IMR-90 (cell line): ENCODE results near the gene MEGF11. TPM values are rescaled to one million over a fixed set of nuclear protein-coding genes. Genes with fewer than 3 reads are reported as not detected.

ENCODE experiments used
- ATAC-seq: fragments of 200-7000 bp; cut with Tn5 transposase; 2 replicates; pipeline ENCODE4 v1.9.1; 2020; ENCODE audit warnings: low read depth, mild to moderate bottlenecking, moderate library complexity
- BruUV-seq: library from RNA; stranded (reverse); fragments of 400-500 nt; replicated peaks from 2 replicates; lab custom pipeline; 2021; lab: Mats Ljungman, UMichigan
- CTCF ChIA-PET: fragments of 300-600 bp; formaldehyde crosslinking; extraction: SDS; loops from one replicate; lab custom pipeline; 2021; ENCODE audit warnings: antibody characterized with exemption; lab: Yijun Ruan, JAX
- POLR2A ChIA-PET: fragments of 300-600 bp; sonication (Branson Sonifier 250); formaldehyde crosslinking; loops from one replicate; lab custom pipeline; 2022; ENCODE audit warnings: antibody characterized with exemption; ENCODE audit not compliant: unreplicated experiment; lab: Charles Lee
- DNase-seq: peaks from one replicate; pipeline ENCODE4 v3.0.0; 2013
- H2AFZ ChIP-seq: replicated peaks from 2 replicates; pipeline ENCODE3; 2013; ENCODE audit warnings: low read length, mild to moderate bottlenecking; ENCODE audit not compliant: poor library complexity
- H2AK5ac ChIP-seq: 2 replicates; pipeline ENCODE4 v1.6.1; 2013; ENCODE audit warnings: low read depth, low read length, inconsistent platforms
- H2AK9ac ChIP-seq: replicated peaks from 2 replicates; pipeline ENCODE3; 2013; ENCODE audit warnings: mild to moderate bottlenecking, low read depth, low read length, moderate library complexity; ENCODE audit not compliant: poor library complexity
- H2BK120ac ChIP-seq: 2 replicates; pipeline ENCODE4 v1.6.1; 2013; ENCODE audit warnings: low read depth, low read length, inconsistent platforms
- H2BK15ac ChIP-seq: 3 replicates; pipeline ENCODE4 v1.6.1; 2013; ENCODE audit warnings: low read depth, low read length, inconsistent platforms
- H2BK20ac ChIP-seq: 2 replicates; pipeline ENCODE4 v1.6.1; 2013; ENCODE audit warnings: low read depth, mild to moderate bottlenecking, inconsistent platforms, low read length, moderate library complexity
- H2BK5ac ChIP-seq: 2 replicates; pipeline ENCODE4 v1.6.1; 2013; ENCODE audit warnings: mild to moderate bottlenecking, low read depth, low read length, inconsistent platforms; ENCODE audit not compliant: poor library complexity, severe bottlenecking
- H3K14ac ChIP-seq: replicated peaks from 2 replicates; pipeline ENCODE4 v1.6.1; 2013; ENCODE audit warnings: low read depth, low read length, inconsistent platforms
- H3K18ac ChIP-seq: 2 replicates; pipeline ENCODE4 v1.6.1; 2013; ENCODE audit warnings: low read depth, low read length, control low read depth
- H3K23ac ChIP-seq: 2 replicates; pipeline ENCODE4 v1.6.1; 2013; ENCODE audit warnings: low read depth, low read length, inconsistent platforms
- H3K27ac ChIP-seq: 2 replicates; pipeline ENCODE4 v1.5.1; 2013; ENCODE audit warnings: mild to moderate bottlenecking, control low read depth, low read length; ENCODE audit not compliant: insufficient read depth
- H3K27me3 ChIP-seq: 2 replicates; pipeline ENCODE4 v1.6.1; 2013; ENCODE audit warnings: low read length; ENCODE audit not compliant: control insufficient read depth, insufficient read depth
- H3K36me3 ChIP-seq: 2 replicates; pipeline ENCODE4 v1.6.1; 2013; ENCODE audit warnings: low read length, mixed read lengths; ENCODE audit not compliant: control insufficient read depth, insufficient read depth
- H3K4ac ChIP-seq: 2 replicates; pipeline ENCODE4 v1.6.1; 2013; ENCODE audit warnings: low read depth, low read length, inconsistent platforms
- H3K4me1 ChIP-seq: 2 replicates; pipeline ENCODE4 v1.6.1; 2013; ENCODE audit warnings: low read length, mixed read lengths; ENCODE audit not compliant: control insufficient read depth, insufficient read depth
- H3K4me2 ChIP-seq: 2 replicates; pipeline ENCODE4 v1.6.1; 2013; ENCODE audit warnings: low read depth, mild to moderate bottlenecking, control low read depth, low read length, moderate library complexity
- H3K4me3 ChIP-seq: 2 replicates; pipeline ENCODE4 v1.5.1; 2013; ENCODE audit warnings: low read depth, mild to moderate bottlenecking, control low read depth, low read length, moderate library complexity; ENCODE audit not compliant: insufficient read depth
- H3K56ac ChIP-seq: 2 replicates; pipeline ENCODE4 v1.6.1; 2013; ENCODE audit warnings: low read length, inconsistent platforms; ENCODE audit not compliant: insufficient read depth; ENCODE audit errors: extremely low read depth
- H3K79me1 ChIP-seq, 2 experiments: 2 replicates each; pipeline ENCODE4 v1.6.1; 2013; ENCODE audit warnings: low read length in 2 of 2, inconsistent platforms in 1 of 2, low read depth in 1 of 2
- H3K9ac ChIP-seq: 2 replicates; pipeline ENCODE4 v1.6.1; 2013; ENCODE audit warnings: low read depth, low read length, control low read depth
- H3K9me1 ChIP-seq: 2 replicates; pipeline ENCODE4 v1.6.1; 2013; ENCODE audit warnings: low read length, inconsistent platforms; ENCODE audit not compliant: insufficient read depth
- H3K9me3 ChIP-seq: 2 replicates; pipeline ENCODE4 v1.6.1; 2013; ENCODE audit warnings: low read length; ENCODE audit not compliant: control insufficient read depth, insufficient read depth
- H4K20me1 ChIP-seq: 2 replicates; pipeline ENCODE4 v1.6.1; 2013; ENCODE audit warnings: low read length, inconsistent platforms; ENCODE audit not compliant: insufficient read depth
- H4K5ac ChIP-seq: 2 replicates; pipeline ENCODE4 v1.6.1; 2013; ENCODE audit warnings: mild to moderate bottlenecking, low read depth, low read length, control low read depth
- H4K8ac ChIP-seq, 2 experiments: 2 replicates each; pipeline ENCODE4 v1.6.1; 2013; ENCODE audit warnings: low read depth in 2 of 2, low read length in 2 of 2, control low read depth in 1 of 2, inconsistent platforms in 1 of 2
- H4K91ac ChIP-seq: 2 replicates; pipeline ENCODE4 v1.6.1; 2013; ENCODE audit warnings: low read depth, low read length, inconsistent platforms; ENCODE audit not compliant: insufficient read depth
- CEBPB ChIP-seq: IDR thresholded peaks from 2 replicates; pipeline ENCODE4 v1.6.1; 2012; ENCODE audit warnings: low read depth, low read length, improper control_type of control experiment
- CTCF ChIP-seq: conservative IDR thresholded peaks from 2 replicates; pipeline ENCODE4 v1.5.1; 2012; ENCODE audit warnings: mild to moderate bottlenecking, low read depth, low read length, improper control_type of control experiment
- WGBS, 2 experiments: methylation state at CpG; one replicate each; pipeline versions ENCODE4 v1.1.5 to v1.1.7; 2013; ENCODE audit warnings: missing lambda C conversion rate in 2 of 2; ENCODE audit not compliant: insufficient read length in 1 of 2; ENCODE audit errors: extremely low coverage in 2 of 2; 5-methylcytosine and 5-hydroxymethylcytosine counted together
- dilution Hi-C: fragments of 300-500 bp; cut with HindIII; formaldehyde crosslinking; loops from one replicate; pipeline ENCODE4 v1.14.3; 2018; ENCODE audit warnings: low sequenced_read_pairs; ENCODE audit not compliant: unreplicated experiment
- in situ Hi-C: fragments of 300-500 bp; cut with MboI; formaldehyde crosslinking; loops from 3 replicates; pipeline ENCODE4 v1.14.3; 2019; ENCODE audit warnings: low sequenced_read_pairs, inconsistent platforms, mixed read lengths
- intact Hi-C: fragments of 100-400 bp; cut with micrococcal nuclease; formaldehyde crosslinking; loops from 2 replicates; pipeline ENCODE4 v1.10.0; 2022
- polyA plus RNA-seq, 3 experiments: library from polyadenylated mRNA; depleted of rRNA; stranded (reverse); fragments of >200 nt; gene quantifications; 2 replicates each; pipeline ENCODE4 v1.2.3, GENCODE V29; 2012; ENCODE audit warnings: low replicate concordance in 1 of 3
- total RNA-seq: library from RNA; depleted of rRNA; stranded (reverse); fragments of >200 nt; gene quantifications from 2 replicates; pipeline ENCODE4 v1.2.3, GENCODE V29; 2012

The MEGF11 gene
- total and polyA plus RNA-seq, 2 of the 4 experiments (the other 2 are of a cell fraction): not detected

- Histone ChIP-seq H3K9me1 (0 out of 2 replicates have a peak, but pooled peaks cover 2% of the 10 kb centered on the region), H2BK15ac (no peak overlapping the region), H3K9ac (no peak overlapping the region), H3K14ac (no peak overlapping the region), H4K91ac (no peak overlapping the region), H3K4me1 (no peaks in the 10 kb centered on the region), H3K18ac (no peak overlapping the region), H3K36me3 (no peaks in the 10 kb centered on the region), H2AK5ac (no peak overlapping the region), H3K27ac (no peak overlapping the region), H3K9me3 (no peaks in the 10 kb centered on the region), H4K8ac (no peak overlapping the region), H3K23ac (no peak overlapping the region), H3K79me1 (no peaks in the 10 kb centered on the region), H3K4me3 (no peak overlapping the region), H4K5ac (no peak overlapping the region), H3K56ac (no peak overlapping the region), H4K20me1 (no peaks in the 10 kb centered on the region), H2BK120ac (no peak overlapping the region), H3K27me3 (peaks cover 52% of the 10 kb centered on the region), H3K4me2 (no peak overlapping the region), H3K4ac (no peak overlapping the region), H2AK9ac (no peak overlapping the region), H2BK20ac (no peak overlapping the region), H2BK5ac (no peak overlapping the region), H2AFZ (no peak overlapping the region)
- WGBS, 2 experiments: 63% methylated on average over 2 of the region's 5 CpGs; no CpG with 5 or more reads in 1 of the 2 experiments
- TF ChIP-seq CTCF (no peak), CEBPB (no peak)
- ATAC-seq: no peak
- dilution Hi-C loops: no loop called here
- POLR2A ChIA-PET: no interaction called here
- in situ Hi-C loops: no loop called here
- no peak for DNase-seq
- CTCF ChIA-PET: no interaction called here
- no TSS peak for BruUV-seq
- intact Hi-C loops: no loop called here
These were observed 91.9 kb downstream of the MEGF11 start for GRCh38 chr15:66161575-66162118.
